Measurements from ENCODE around the gene TMEM178B. TPM values are rescaled to one million over a fixed set of nuclear protein-coding genes. Genes with fewer than 3 reads are reported as not detected.

The TMEM178B gene
- total RNA-seq, 4 donors from 2014 or later: under 0.01 to 0.94 (median 0.35) TPM

GRCh38 chr7:141291541-141291940, 217.7 kb downstream of the TMEM178B start:
- TF ChIP-seq CTCF (IDR thresholded peaks at IDR 0.05; ENCODE audit: low read depth): no peak

- TF ChIP-seq CTCF (IDR thresholded peaks at IDR 0.05; ENCODE audit: low read depth): no peak
Measured at GRCh38 chr7:141294143-141294829, 220.4 kb downstream of the TMEM178B start.

GRCh38 chr7:141295367-141295895, 221.6 kb downstream of the TMEM178B start:
- no peak for TF ChIP-seq CTCF (IDR thresholded peaks at IDR 0.05; ENCODE audit: low read depth)

- no peak for TF ChIP-seq CTCF (IDR thresholded peaks at IDR 0.05; ENCODE audit: low read depth)
Measured at GRCh38 chr7:141300816-141301215, 227.0 kb downstream of the TMEM178B start.

GRCh38 chr7:141301544-141301943, 227.7 kb downstream of the TMEM178B start:
- no peak for TF ChIP-seq CTCF (IDR thresholded peaks at IDR 0.05; ENCODE audit: low read depth)

- TF ChIP-seq CTCF (IDR thresholded peaks at IDR 0.05; ENCODE audit: low read depth): no peak
Measured at GRCh38 chr7:141302617-141303016, 228.8 kb downstream of the TMEM178B start.

- TF ChIP-seq CTCF (IDR thresholded peaks at IDR 0.05; ENCODE audit: low read depth): no peak
Measured at GRCh38 chr7:141304291-141304690, 230.4 kb downstream of the TMEM178B start.

Data from subcutaneous adipose tissue (tissue), 4 donors.